Measurements from ENCODE around the gene ITGA8.

GRCh38 chr10:15754937-15755336 is 35.2 kb upstream of the ITGA8 start:
- TF ChIP-seq POLR2A (IDR thresholded peaks at IDR 0.05; ENCODE audit: low read length), result no peak
- no peak for TF ChIP-seq GATA1 (IDR thresholded peaks at IDR 0.05; ENCODE audit: low read depth, low read length)

All from erythroblast (primary cell).